ENCODE measurements around the gene ZNF407. TPM values are rescaled to one million over a fixed set of nuclear protein-coding genes. Genes with fewer than 3 reads are reported as not detected.

The ZNF407 gene
- total RNA-seq, 2 experiments from 2014 or later: 23.2 to 24.7 TPM

DNA sequence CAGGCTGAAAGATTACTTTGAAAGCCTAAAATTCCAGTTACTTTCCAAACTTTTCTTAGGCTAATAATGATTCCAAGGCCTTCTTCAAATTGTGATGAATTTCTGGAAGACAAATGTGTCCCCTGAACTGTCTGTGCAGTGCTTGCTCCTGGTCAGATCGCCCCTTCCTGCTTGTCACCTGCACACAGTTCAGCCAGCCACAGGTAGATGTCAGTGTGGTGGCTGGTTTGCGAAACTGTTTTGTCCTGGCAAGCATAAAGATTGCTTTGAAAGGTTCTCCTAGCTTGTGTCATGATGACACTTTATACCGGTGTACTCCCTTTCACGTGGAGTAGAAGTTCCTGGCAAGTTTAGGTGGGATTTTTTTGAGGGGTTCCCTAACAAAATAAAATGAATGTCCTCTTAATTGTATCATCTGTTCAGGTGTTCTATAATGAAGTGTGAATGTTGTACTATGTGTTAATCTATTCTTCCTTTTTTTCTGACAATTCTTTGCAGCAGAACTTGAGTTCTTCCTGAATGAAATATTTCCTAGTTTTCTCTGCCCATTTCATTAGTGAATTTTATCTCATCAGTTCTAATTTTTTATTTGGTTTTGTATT lies 298.8 kb downstream of the ZNF407 start:
- DNase-seq: peak; percentile 14 to 68 (median 42)
- Histone ChIP-seq H3K4me3 (ENCODE audit: low read length) (no peak overlapping the region), H3K9me3 (ENCODE audit: control insufficient read depth in 1 of 2, insufficient read depth in 1 of 2, low read length in 2 of 2) (no peaks in the 10 kb centered on the region), H3K36me3 (ENCODE audit: insufficient read depth, low read length) (no peaks in the 10 kb centered on the region), H3K27me3 (ENCODE audit: control insufficient read depth in 1 of 2, insufficient read depth in 2 of 2, low read length in 2 of 2) (no peaks in the 10 kb centered on the region), H3K4me1 (ENCODE audit: insufficient read depth, low read length) (no peaks in the 10 kb centered on the region), H3K27ac (ENCODE audit: low read depth in 1 of 2, low read length in 2 of 2) (no peak overlapping the region)
- ChIA-PET CTCF (interaction anchor here (1.2 kb wide), 1 partner anchor 11 kb away, joined by 4 read pairs; no protein-coding TSS in a partner anchor), POLR2A (interaction anchor here (0.7 to 1.2 kb wide), 3 partner anchors 175 to 1443 kb away, joined by 3 read pairs; partner anchors contain the start of gene TSHZ1)
- H3K9me3 Mint-ChIP-seq: no peaks in the 10 kb centered on the region
- no peaks in the 10 kb centered on the region for H3K27me3 Mint-ChIP-seq
- intact Hi-C loops (cut with DNase I, micrococcal nuclease): loop anchor here (1.0 to 10.0 kb wide), 7 partner anchors 178 to 1448 kb away; no protein-coding TSS in a partner anchor
- H3K4me3 Mint-ChIP-seq: no peak overlapping the region
- ATAC-seq (ENCODE audit: poor library complexity): peak; percentile 77
- H3K36me3 Mint-ChIP-seq (ENCODE audit: low read depth): peaks cover 15% of the 10 kb centered on the region
- peaks cover 6% of the 10 kb centered on the region for H3K4me1 Mint-ChIP-seq (ENCODE audit: low read depth)
- no peak overlapping the region for H3K27ac Mint-ChIP-seq
- peak; percentile 76 for TF ChIP-seq CTCF (IDR thresholded peaks at IDR 0.05)

GRCh38 chr18:74897971-74898657 lies 300.4 kb downstream of the ZNF407 start:
- Mint-ChIP-seq H3K27ac (no peak overlapping the region), H3K4me3 (no peak overlapping the region), H3K4me1 (ENCODE audit: low read depth) (peaks cover 6% of the 10 kb centered on the region), H3K36me3 (ENCODE audit: low read depth) (peaks cover 21% of the 10 kb centered on the region), H3K27me3 (no peaks in the 10 kb centered on the region), H3K9me3 (no peaks in the 10 kb centered on the region)
- Histone ChIP-seq H3K4me3 (ENCODE audit: low read length) (no peak overlapping the region), H3K36me3 (ENCODE audit: insufficient read depth, low read length) (no peaks in the 10 kb centered on the region), H3K9me3 (ENCODE audit: control insufficient read depth in 1 of 2, insufficient read depth in 1 of 2, low read length in 2 of 2) (no peaks in the 10 kb centered on the region), H3K27ac (ENCODE audit: low read depth in 1 of 2, low read length in 2 of 2) (no peak overlapping the region), H3K4me1 (ENCODE audit: insufficient read depth, low read length) (no peaks in the 10 kb centered on the region), H3K27me3 (ENCODE audit: control insufficient read depth in 1 of 2, insufficient read depth in 2 of 2, low read length in 2 of 2) (no peaks in the 10 kb centered on the region)
- ATAC-seq (ENCODE audit: poor library complexity): no peak
- DNase-seq: no peak
- ChIA-PET CTCF (no interaction called here), POLR2A (interaction anchor here (1.2 kb wide), 1 partner anchor 173 kb away, joined by 3 read pairs; no protein-coding TSS in a partner anchor)
- intact Hi-C loops (cut with DNase I, micrococcal nuclease): loop anchor here (1.0 to 10.0 kb wide), 7 partner anchors 177 to 1447 kb away; no protein-coding TSS in a partner anchor
- no peak for TF ChIP-seq CTCF (IDR thresholded peaks at IDR 0.05)

- Histone ChIP-seq H3K4me1 (ENCODE audit: insufficient read depth, low read length) (no peaks in the 10 kb centered on the region), H3K27ac (ENCODE audit: low read depth in 1 of 2, low read length in 2 of 2) (no peak overlapping the region), H3K27me3 (ENCODE audit: control insufficient read depth in 1 of 2, insufficient read depth in 2 of 2, low read length in 2 of 2) (no peaks in the 10 kb centered on the region), H3K9me3 (ENCODE audit: control insufficient read depth in 1 of 2, insufficient read depth in 1 of 2, low read length in 2 of 2) (no peaks in the 10 kb centered on the region), H3K4me3 (ENCODE audit: low read length) (no peak overlapping the region), H3K36me3 (ENCODE audit: insufficient read depth, low read length) (no peaks in the 10 kb centered on the region)
- intact Hi-C loops (cut with DNase I, micrococcal nuclease): loop anchor here (5.0 to 10.0 kb wide), 5 partner anchors 176 to 1446 kb away; no protein-coding TSS in a partner anchor
- ATAC-seq (ENCODE audit: poor library complexity) (no peak), DNase-seq (no peak)
- H3K36me3 Mint-ChIP-seq (ENCODE audit: low read depth): peaks cover 21% of the 10 kb centered on the region
- no peaks in the 10 kb centered on the region for H3K27me3 Mint-ChIP-seq
- peaks cover 6% of the 10 kb centered on the region for H3K4me1 Mint-ChIP-seq (ENCODE audit: low read depth)
- H3K27ac Mint-ChIP-seq: no peak overlapping the region
- H3K4me3 Mint-ChIP-seq: no peak overlapping the region
- no peaks in the 10 kb centered on the region for H3K9me3 Mint-ChIP-seq
- ChIA-PET POLR2A (no interaction called here), CTCF (no interaction called here)
- no peak for TF ChIP-seq CTCF (IDR thresholded peaks at IDR 0.05)
Observed at GRCh38 chr18:74898965-74899364, 301.3 kb downstream of the ZNF407 start.
